SU-DHL-6 (cell line): ENCODE data around the gene SERPINB3.
"Not testable (repeated sequence)": the region's sequence is repeated elsewhere in the genome, so short reads cannot be mapped to it uniquely, and the experiment has no call there.

Experiments used
- H2AFZ ChIP-seq: fragments of 200-600 bp; sonication (generic); 2 replicates; pipeline ENCODE4 v1.6.1; 2014; ENCODE audit warnings: low read depth, mild to moderate bottlenecking, moderate library complexity, mixed read lengths, antibody characterized with exemption, low read length; ENCODE audit not compliant: severe bottlenecking
- H3F3A ChIP-seq: fragments of 200-600 bp; shearing (Covaris generic); 2 replicates; pipeline ENCODE4 v1.6.0; 2016; ENCODE audit warnings: antibody characterized with exemption, mild to moderate bottlenecking; ENCODE audit not compliant: insufficient read depth
- H3K27ac ChIP-seq: fragments of 200-600 bp; sonication (generic); 2 replicates; pipeline ENCODE4 v1.5.1; 2016; ENCODE audit warnings: low read depth, mild to moderate bottlenecking, low read length, moderate library complexity, mixed read lengths
- H3K27me3 ChIP-seq: fragments of 200-600 bp; sonication (generic), shearing (Covaris generic); 2 replicates; pipeline ENCODE4 v1.6.0; 2014; ENCODE audit warnings: mild to moderate bottlenecking, low read length
- H3K36me3 ChIP-seq: fragments of 200-600 bp; sonication (generic); 2 replicates; pipeline ENCODE4 v1.6.1; 2014; ENCODE audit warnings: mild to moderate bottlenecking, low read length, mixed read lengths
- H3K4me2 ChIP-seq: fragments of 300-600, 200-600 bp; shearing (Covaris generic), sonication (generic); 2 replicates; pipeline ENCODE4 v1.6.0; 2014; ENCODE audit warnings: low read length, low read depth, mild to moderate bottlenecking; ENCODE audit not compliant: poor library complexity, severe bottlenecking
- H3K4me3 ChIP-seq: fragments of 200-600 bp; sonication (generic); 2 replicates; pipeline ENCODE4 v1.5.1; 2014; ENCODE audit warnings: antibody characterized with exemption, low read length, mild to moderate bottlenecking, mixed read lengths; ENCODE audit not compliant: insufficient read depth, poor library complexity, severe bottlenecking
- H3K79me2 ChIP-seq: fragments of 200-600 bp; sonication (generic); 2 replicates; pipeline ENCODE4 v1.6.1; 2014; ENCODE audit warnings: mild to moderate bottlenecking, low read length, moderate library complexity; ENCODE audit not compliant: insufficient read depth
- H3K9ac ChIP-seq: fragments of 200-600 bp; sonication (generic); 2 replicates; pipeline ENCODE4 v1.7.0; 2014; ENCODE audit warnings: mild to moderate bottlenecking, low read length
- H3K9me2 ChIP-seq: fragments of 200-600 bp; sonication (generic); replicated peaks from 2 replicates; pipeline ENCODE4 v1.6.1; 2014; ENCODE audit warnings: low read length; ENCODE audit not compliant: insufficient read depth
- H3K9me3 ChIP-seq: fragments of 200-600 bp; sonication (generic); 2 replicates; pipeline ENCODE4 v1.6.1; 2014; ENCODE audit warnings: low read length, mixed read lengths; ENCODE audit not compliant: insufficient read depth
- H4K20me1 ChIP-seq: fragments of 200-600 bp; sonication (generic); 2 replicates; pipeline ENCODE4 v1.6.1; 2014; ENCODE audit warnings: low read depth, mild to moderate bottlenecking, antibody characterized with exemption, low read length, moderate library complexity, mixed read lengths
- EZH2phosphoT487 ChIP-seq: fragments of 200-600 bp; sonication (generic), shearing (Covaris generic); conservative IDR thresholded peaks from 2 replicates; pipeline ENCODE4 v1.6.1; 2018; ENCODE audit warnings: mild to moderate bottlenecking, antibody characterized with exemption, low read length, moderate library complexity, mixed read lengths
- TF ChIP-seq, protein P1 (sequence below): fragments of 200-600 bp; sonication (generic); IDR thresholded peaks from one replicate; pipeline ENCODE4 v1.5.1; 2017; ENCODE audit warnings: antibody characterized with exemption, mild to moderate bottlenecking, low read length, moderate library complexity; ENCODE audit not compliant: insufficient read depth, poor library complexity, severe bottlenecking

SERPINB3 gene

DNA sequence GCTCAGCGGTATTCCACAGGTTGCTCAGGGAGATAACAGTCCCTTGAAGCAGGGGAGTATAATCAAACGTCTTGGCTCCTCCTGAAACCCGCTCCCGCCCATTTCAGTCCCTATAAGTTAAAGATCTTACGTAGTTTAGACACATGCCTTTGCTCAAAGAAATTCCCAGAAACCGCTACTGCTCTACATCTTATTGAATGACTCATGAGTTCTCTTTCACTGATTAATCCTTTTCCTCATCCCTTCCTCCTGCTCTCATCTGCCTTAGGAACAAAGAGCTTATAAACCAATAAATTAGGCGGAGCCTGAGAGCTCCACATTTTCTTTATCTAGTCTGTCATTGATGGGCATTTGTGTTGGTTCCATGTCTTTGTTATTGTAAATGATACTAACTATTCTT lies 13.5 kb downstream of the SERPINB3 start:
- Histone ChIP-seq H3K9ac (no peak overlapping the region), H3K79me2 (no peaks in the 10 kb centered on the region), H3K27me3 (no peaks in the 10 kb centered on the region), H3K27ac (no peak overlapping the region), H2AFZ (no peak overlapping the region), H4K20me1 (no peaks in the 10 kb centered on the region), H3K4me3 (no peak overlapping the region), H3K4me2 (no peak overlapping the region), H3K36me3 (no peaks in the 10 kb centered on the region), H3K9me3 (no peaks in the 10 kb centered on the region), H3F3A (no peaks in the 10 kb centered on the region), H3K9me2 (no peaks in the 10 kb centered on the region)
- TF ChIP-seq EZH2phosphoT487 = no peak
- TF ChIP-seq, protein P1, sequence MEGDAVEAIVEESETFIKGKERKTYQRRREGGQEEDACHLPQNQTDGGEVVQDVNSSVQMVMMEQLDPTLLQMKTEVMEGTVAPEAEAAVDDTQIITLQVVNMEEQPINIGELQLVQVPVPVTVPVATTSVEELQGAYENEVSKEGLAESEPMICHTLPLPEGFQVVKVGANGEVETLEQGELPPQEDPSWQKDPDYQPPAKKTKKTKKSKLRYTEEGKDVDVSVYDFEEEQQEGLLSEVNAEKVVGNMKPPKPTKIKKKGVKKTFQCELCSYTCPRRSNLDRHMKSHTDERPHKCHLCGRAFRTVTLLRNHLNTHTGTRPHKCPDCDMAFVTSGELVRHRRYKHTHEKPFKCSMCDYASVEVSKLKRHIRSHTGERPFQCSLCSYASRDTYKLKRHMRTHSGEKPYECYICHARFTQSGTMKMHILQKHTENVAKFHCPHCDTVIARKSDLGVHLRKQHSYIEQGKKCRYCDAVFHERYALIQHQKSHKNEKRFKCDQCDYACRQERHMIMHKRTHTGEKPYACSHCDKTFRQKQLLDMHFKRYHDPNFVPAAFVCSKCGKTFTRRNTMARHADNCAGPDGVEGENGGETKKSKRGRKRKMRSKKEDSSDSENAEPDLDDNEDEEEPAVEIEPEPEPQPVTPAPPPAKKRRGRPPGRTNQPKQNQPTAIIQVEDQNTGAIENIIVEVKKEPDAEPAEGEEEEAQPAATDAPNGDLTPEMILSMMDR = no peak

DNA sequence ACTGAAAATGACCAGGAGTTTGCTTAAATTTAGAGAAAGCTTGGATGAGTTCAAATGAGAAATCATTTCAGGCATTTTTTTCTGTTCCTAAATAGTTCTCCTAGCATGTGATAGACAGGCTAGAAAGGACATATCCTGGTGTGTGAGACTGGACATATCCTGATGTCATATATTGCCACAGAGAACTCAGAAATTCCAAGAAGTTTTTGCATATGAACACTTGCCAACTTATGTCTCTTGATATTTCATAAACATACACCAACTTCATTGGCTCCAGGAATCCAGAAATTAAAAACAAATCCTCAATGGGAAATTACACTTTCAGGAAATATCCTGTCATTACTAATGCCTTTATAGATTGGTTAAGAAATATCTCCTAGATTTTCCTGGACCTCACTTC lies 14.8 kb downstream of the SERPINB3 start:
- Histone ChIP-seq H2AFZ (no peak overlapping the region), H3F3A (no peaks in the 10 kb centered on the region), H3K27ac (no peak overlapping the region), H3K4me2 (no peak overlapping the region), H3K27me3 (no peaks in the 10 kb centered on the region), H4K20me1 (no peaks in the 10 kb centered on the region), H3K9ac (no peak overlapping the region), H3K36me3 (no peaks in the 10 kb centered on the region), H3K4me3 (no peak overlapping the region), H3K9me3 (no peaks in the 10 kb centered on the region), H3K9me2 (no peaks in the 10 kb centered on the region), H3K79me2 (no peaks in the 10 kb centered on the region)
- TF ChIP-seq, protein P1 = no peak
- TF ChIP-seq EZH2phosphoT487 = no peak

DNA sequence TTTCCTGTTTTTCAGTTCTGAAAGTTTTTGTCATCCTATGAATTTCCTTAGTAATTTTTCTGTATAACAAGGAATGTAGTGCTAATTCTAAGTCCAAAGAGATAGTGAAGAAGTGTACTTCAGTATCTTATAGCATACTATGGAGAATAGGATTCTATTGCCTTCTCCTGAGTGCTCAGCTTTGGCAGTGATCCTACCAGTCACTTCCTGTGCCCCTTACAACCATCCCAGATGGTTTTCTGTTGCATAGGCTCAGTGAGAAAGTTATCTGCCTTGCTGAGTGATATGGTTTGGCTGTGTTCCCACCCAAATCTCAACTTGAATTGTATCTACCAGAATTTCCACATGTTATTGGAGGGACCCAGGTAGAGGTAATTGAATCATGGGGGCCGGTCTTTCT lies 17.0 kb downstream of the SERPINB3 start:
- H3K9ac ChIP-seq, H3K36me3 ChIP-seq, H3K9me2 ChIP-seq, H3F3A ChIP-seq, H4K20me1 ChIP-seq, H3K4me3 ChIP-seq, H3K27ac ChIP-seq, H3K4me2 ChIP-seq, H3K27me3 ChIP-seq, H3K79me2 ChIP-seq, H2AFZ ChIP-seq, H3K9me3 ChIP-seq: not testable (repeated sequence)

DNA sequence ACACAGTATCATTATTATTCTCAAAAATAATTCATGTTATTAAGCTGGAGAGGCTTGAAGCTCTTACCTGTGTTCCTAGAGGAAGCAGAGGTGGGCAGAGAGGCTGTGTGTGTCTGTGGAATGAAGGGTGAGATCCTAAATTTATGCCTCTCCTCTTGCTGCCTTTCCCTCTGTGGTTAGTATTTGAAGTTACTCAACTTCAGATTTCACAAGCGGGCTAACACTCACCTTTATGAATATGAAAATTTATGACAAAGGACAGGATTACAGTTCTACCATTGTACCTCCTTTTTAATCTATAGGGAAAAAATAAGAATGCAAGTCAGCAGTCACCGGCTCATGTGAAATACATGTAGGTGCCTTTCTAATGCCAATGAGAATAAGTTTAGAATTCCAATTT lies 17.6 kb downstream of the SERPINB3 start, which contains the start of gene SERPINB4:
Gene SERPINB4 (minus strand): TSS at position 115 of the 400 bp plus-strand sequence. CDS start 679 bp downstream, outside the sequence.
- not testable (repeated sequence) for H3K9me2 ChIP-seq, H3K27ac ChIP-seq, H3K9ac ChIP-seq, H2AFZ ChIP-seq, H3K36me3 ChIP-seq, H3K79me2 ChIP-seq, H4K20me1 ChIP-seq, H3F3A ChIP-seq, H3K4me3 ChIP-seq, H3K9me3 ChIP-seq, H3K4me2 ChIP-seq, H3K27me3 ChIP-seq

DNA sequence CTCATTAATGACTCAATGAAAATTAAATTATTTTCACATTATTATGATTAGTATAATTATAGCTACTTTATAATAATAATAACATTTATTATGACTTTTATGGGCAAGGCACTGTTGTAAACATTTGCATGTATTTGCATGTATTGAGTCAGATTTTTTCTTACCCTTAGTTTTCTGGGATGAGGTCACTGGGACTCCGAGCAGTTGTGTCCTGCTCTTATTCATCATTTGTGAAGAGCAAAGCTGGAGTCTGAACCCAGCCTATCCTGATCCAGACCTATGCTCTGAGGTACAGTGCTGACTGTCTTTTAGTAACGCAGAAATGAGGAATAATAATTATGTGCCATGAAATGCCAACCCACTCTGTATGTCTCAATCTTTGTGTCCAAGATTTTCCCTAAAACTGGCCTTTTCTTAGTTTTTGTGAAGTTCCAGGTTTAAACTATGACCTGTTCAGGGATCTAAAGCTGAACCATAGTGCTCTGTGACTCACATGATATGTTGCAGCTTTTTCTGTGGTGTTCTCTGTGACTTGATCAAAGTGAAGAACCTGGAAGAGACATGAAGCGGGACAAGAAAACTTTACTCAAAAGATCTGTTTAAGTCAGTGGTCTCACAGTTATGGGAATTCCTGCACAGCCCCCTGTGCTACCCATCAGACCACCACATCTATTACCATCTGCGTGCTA lies 18.9 kb downstream of the SERPINB3 start:
- H3K9me2 ChIP-seq, H4K20me1 ChIP-seq, H3K27ac ChIP-seq, H3K4me2 ChIP-seq, H3K79me2 ChIP-seq, H3K36me3 ChIP-seq, H3F3A ChIP-seq, H2AFZ ChIP-seq, H3K4me3 ChIP-seq, H3K9ac ChIP-seq, H3K9me3 ChIP-seq, H3K27me3 ChIP-seq: not testable (repeated sequence)

DNA sequence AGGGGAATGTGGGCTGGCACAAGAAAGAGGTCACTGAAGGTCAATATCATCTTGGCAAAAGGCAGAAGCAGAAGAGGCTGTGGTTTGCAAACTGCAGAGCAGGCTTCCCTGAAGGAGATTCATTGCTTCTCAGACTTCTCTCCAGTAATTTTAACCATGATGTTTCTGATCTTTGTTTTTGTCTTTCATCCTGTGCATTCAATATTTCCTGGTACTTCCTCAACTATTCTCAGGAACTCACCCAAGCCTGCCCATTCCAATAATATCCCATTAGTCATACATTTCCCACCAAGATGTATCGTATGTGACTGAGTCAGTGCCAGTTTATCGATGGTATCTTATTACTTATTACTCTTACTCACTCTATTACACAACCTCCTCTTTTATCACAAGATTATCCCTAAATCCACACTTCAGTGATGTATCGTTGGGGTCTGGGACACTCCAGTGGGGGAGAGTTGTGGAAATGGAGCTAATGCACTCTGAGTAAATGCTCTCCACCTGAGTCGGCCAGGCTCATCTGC lies 20.5 kb downstream of the SERPINB3 start:
- H3K27ac ChIP-seq, H3F3A ChIP-seq, H3K36me3 ChIP-seq, H3K79me2 ChIP-seq, H2AFZ ChIP-seq, H3K4me2 ChIP-seq, H3K9ac ChIP-seq, H4K20me1 ChIP-seq, H3K9me3 ChIP-seq, H3K9me2 ChIP-seq, H3K27me3 ChIP-seq, H3K4me3 ChIP-seq: not testable (repeated sequence)
